ENCODE measurements around the gene PPIG. TPM values are rescaled to one million over a fixed set of nuclear protein-coding genes. Genes with fewer than 3 reads are reported as not detected.

PPIG gene
- total and polyA plus RNA-seq, 2 of the 4 experiments (the other 2 are of a cell fraction): 10.4 to 16.7 TPM

Other genes starting within 250 kb of the PPIG start
- gene LRP2, start 221.8 kb upstream of the PPIG start, total RNA-seq (2012; rRNA removed): not detected in 2 replicates
- gene LRP2, start 221.8 kb upstream of the PPIG start, polyA plus RNA-seq (2012; rRNA removed): not detected in 2 replicates
- 1.4 and 1.9 TPM in 2 replicates for gene BBS5, start 104.9 kb upstream of the PPIG start, total RNA-seq (2012; rRNA removed)
- 4.1 and 4.4 TPM in 2 replicates for gene BBS5, start 104.9 kb upstream of the PPIG start, polyA plus RNA-seq (2012; rRNA removed)
- 0.18 and 0.28 TPM in 2 replicates for gene KLHL41, start 74.6 kb upstream of the PPIG start, total RNA-seq (2012; rRNA removed)
- 0.10 TPM in 2 replicates for gene KLHL41, start 74.6 kb upstream of the PPIG start, polyA plus RNA-seq (2012; rRNA removed)
- 11.5 and 16.9 TPM in 2 replicates for gene FASTKD1, start 10.5 kb upstream of the PPIG start, total RNA-seq (2012; rRNA removed)
- 8.2 and 11.4 TPM in 2 replicates for gene FASTKD1, start 10.5 kb upstream of the PPIG start, polyA plus RNA-seq (2012; rRNA removed)
- gene CFAP210, start 110.1 kb downstream of the PPIG start, total RNA-seq (2012; rRNA removed): not detected in 2 replicates
- gene CFAP210, start 110.1 kb downstream of the PPIG start, polyA plus RNA-seq (2012; rRNA removed): not detected in 2 replicates
- 0.54 and 0.56 TPM in 2 replicates for gene PHOSPHO2, start 110.1 kb downstream of the PPIG start, total RNA-seq (2012; rRNA removed)
- 0.46 and 0.48 TPM in 2 replicates for gene PHOSPHO2, start 110.1 kb downstream of the PPIG start, polyA plus RNA-seq (2012; rRNA removed)
- gene KLHL23, start 149.5 kb downstream of the PPIG start, total RNA-seq (2012; rRNA removed): 6.3 and 6.4 TPM in 2 replicates
- gene KLHL23, start 149.5 kb downstream of the PPIG start, polyA plus RNA-seq (2012; rRNA removed): 2.1 and 2.6 TPM in 2 replicates
- gene SSB, start 214.5 kb downstream of the PPIG start, total RNA-seq (2012; rRNA removed): 41.2 and 137 TPM in 2 replicates
- 65.5 and 75.5 TPM in 2 replicates for gene SSB, start 214.5 kb downstream of the PPIG start, polyA plus RNA-seq (2012; rRNA removed)
- 49.8 and 81.9 TPM in 2 replicates for gene METTL5, start 240.6 kb downstream of the PPIG start, total RNA-seq (2012; rRNA removed)
- gene METTL5, start 240.6 kb downstream of the PPIG start, polyA plus RNA-seq (2012; rRNA removed): 31.7 and 38.3 TPM in 2 replicates
- 33.9 and 51.9 TPM in 2 replicates for gene UBR3, start 243.1 kb downstream of the PPIG start, total RNA-seq (2012; rRNA removed)
- 7.3 and 10.0 TPM in 2 replicates for gene UBR3, start 243.1 kb downstream of the PPIG start, polyA plus RNA-seq (2012; rRNA removed)